Tibial nerve (tissue), 4 donors: Measurements from ENCODE around the gene PSPH. TPM values are rescaled to one million over a fixed set of nuclear protein-coding genes. Genes with fewer than 3 reads are reported as not detected.
"Not testable (repeated sequence)": the region's sequence is repeated elsewhere in the genome, so short reads cannot be mapped to it uniquely, and the experiment has no call there.

Experiments
- DNase-seq, 2 donors: peaks; one replicate each; pipeline ENCODE4 v3.0.0-alpha.2; 2019; ENCODE audit warnings: low spot score in 2 of 2
- H3K27ac ChIP-seq, 4 donors: fragments of 200-600 bp; sonication (generic) in 3 of 4; one replicate each; pipeline ENCODE4 v1.5.1; 2017 to 2019; ENCODE audit warnings: mild to moderate bottlenecking in 1 of 4
- H3K27me3 ChIP-seq, 2 donors: fragments of 200-600 bp; sonication (generic) in 1 of 2; one replicate each; pipeline versions ENCODE4 v1.5.1 to v1.6.0; 2017 to 2019
- H3K36me3 ChIP-seq, 3 donors: fragments of 200-600 bp; sonication (generic); one replicate each; pipeline ENCODE4 v1.5.1; 2018 to 2019
- H3K4me1 ChIP-seq, 4 donors: fragments of 200-600 bp; sonication (generic) in 3 of 4; one replicate each; pipeline ENCODE4 v1.5.1; 2017 to 2019
- H3K4me3 ChIP-seq, 4 donors: fragments of 200-600 bp; sonication (generic) in 3 of 4; one replicate each; pipeline ENCODE4 v1.5.1; 2017 to 2019; ENCODE audit warnings: mild to moderate bottlenecking in 1 of 4, moderate library complexity in 1 of 4
- H3K9me3 ChIP-seq, 4 donors: fragments of 200-600 bp; sonication (generic) in 3 of 4; one replicate each; pipeline ENCODE4 v1.5.1; 2017 to 2019
- CTCF ChIP-seq, 5 experiments: fragments of 200-600 bp in 3 of 5; fragments of 450-650 bp in 2 of 5; sonication (generic) in 3 of 5; IDR thresholded peaks; one replicate each; pipeline ENCODE4 v1.5.1; 2016 to 2019; ENCODE audit warnings: antibody characterized with exemption in 5 of 5, mild to moderate bottlenecking in 3 of 5, moderate library complexity in 2 of 5
- EP300 ChIP-seq, 2 donors: sonication (generic); formaldehyde crosslinking; IDR thresholded peaks; one replicate each; pipeline ENCODE4 v1.6.1; 2017; ENCODE audit warnings: antibody characterized with exemption in 2 of 2, mild to moderate bottlenecking in 1 of 2
- POLR2A ChIP-seq, 2 donors: fragments of 450-650 bp; IDR thresholded peaks; one replicate each; pipeline ENCODE4 v1.6.1; 2017; ENCODE audit warnings: antibody characterized with exemption in 2 of 2, mild to moderate bottlenecking in 2 of 2, moderate library complexity in 2 of 2
- WGBS, 2 donors: methylation state at CpG; one replicate each; pipeline ENCODE4 v1.1.5; 2018; 5-methylcytosine and 5-hydroxymethylcytosine counted together
- total RNA-seq, 4 donors: library from RNA; depleted of rRNA; stranded (reverse); fragments of >200 nt; gene quantifications; one replicate each; pipeline ENCODE4 v1.1.0, GENCODE V29; 2016

Gene PSPH
- total RNA-seq, result 10 to 100 TPM; 14.9 to 39.8 (median 25.1) TPM

GRCh38 chr7:56051339-56052191 is at the start of gene PSPH, which contains the start of gene CCT6A:
Gene PSPH (minus strand): TSS chr7:56051444. CDS start chr7:56021212, 30,232 bp downstream.
Gene CCT6A (plus strand): TSS chr7:56051765. CDS start chr7:56051849, 84 bp downstream.
- DNase-seq, result peak; percentile 94 to 95
- peaks cover 0 to 34% (median 4%) of the 10 kb centered on the region in 3 donors for H3K36me3 ChIP-seq
- H3K27ac ChIP-seq, result peak within 1 kb of the TSS; percentile 68 to 94 (median 91)
- no peaks in the 10 kb centered on the region for H3K9me3 ChIP-seq
- TF ChIP-seq POLR2A (IDR thresholded peaks at IDR 0.05) (peak; percentile 49 to 86), CTCF (IDR thresholded peaks at IDR 0.05) (no peak), EP300 (IDR thresholded peaks at IDR 0.05) (peak in 1 of 2 donors; percentile 98)
- 0% methylated on average over 37 to 90 of the region's 97 CpGs for WGBS, 2 donors
- H3K4me3 ChIP-seq, result peak within 1 kb of the TSS; percentile 70 to 100 (median 81)
- H3K4me1 ChIP-seq, result peaks cover 0 to 51% (median 8%) of the 10 kb centered on the region in 4 donors
- H3K27me3 ChIP-seq, result no peaks in the 10 kb centered on the region

GRCh38 chr7:56099653-56100052 is 48.4 kb upstream of the PSPH start:
- Histone ChIP-seq H3K4me1 (peaks cover 0 to 19% (median under 1%) of the 10 kb centered on the region in 4 donors), H3K27me3 (no peaks in the 10 kb centered on the region), H3K27ac (no peak overlapping the region), H3K9me3 (no peaks in the 10 kb centered on the region), H3K4me3 (no peak overlapping the region), H3K36me3 (peaks cover 0 to 75% (median 18%) of the 10 kb centered on the region in 3 donors)
- no peak for DNase-seq
- TF ChIP-seq EP300 (IDR thresholded peaks at IDR 0.05), result no peak
- TF ChIP-seq CTCF (IDR thresholded peaks at IDR 0.05), result no peak
- TF ChIP-seq POLR2A (IDR thresholded peaks at IDR 0.05), result no peak
- WGBS, 2 donors, result 92 to 96% methylated on average over 3 of the region's 3 CpGs

GRCh38 chr7:56098187-56099008 is 47.2 kb upstream of the PSPH start:
- peaks cover 0 to 65% (median 18%) of the 10 kb centered on the region in 3 donors for H3K36me3 ChIP-seq
- H3K9me3 ChIP-seq, H3K27ac ChIP-seq, DNase-seq, H3K4me3 ChIP-seq, H3K27me3 ChIP-seq: not testable (repeated sequence)
- 90 to 92% methylated on average over 8 of the region's 8 CpGs for WGBS, 2 donors
- peaks cover 0 to 12% (median 0%) of the 10 kb centered on the region in 4 donors for H3K4me1 ChIP-seq

GRCh38 chr7:56097700-56098099 is 46.5 kb upstream of the PSPH start:
- H3K4me3 ChIP-seq, result no peak overlapping the region
- no peaks in the 10 kb centered on the region for H3K9me3 ChIP-seq
- H3K36me3 ChIP-seq, result peaks cover 0 to 58% (median 15%) of the 10 kb centered on the region in 3 donors
- TF ChIP-seq POLR2A (IDR thresholded peaks at IDR 0.05) (no peak), EP300 (IDR thresholded peaks at IDR 0.05) (peak in 1 of 2 donors; percentile 46), CTCF (IDR thresholded peaks at IDR 0.05) (no peak)
- no peaks in the 10 kb centered on the region for H3K27me3 ChIP-seq
- WGBS, 2 donors, result 48 to 69% methylated on average over 5 of the region's 5 CpGs
- DNase-seq, result peak; percentile 43 to 63
- H3K4me1 ChIP-seq, result peaks cover 0 to 19% (median 3%) of the 10 kb centered on the region in 4 donors
- H3K27ac ChIP-seq, result no peak overlapping the region

GRCh38 chr7:56092789-56093531 is 41.7 kb upstream of the PSPH start, which contains the start of gene PHKG1:
Gene PHKG1 (minus strand): TSS chr7:56092952. CDS start chr7:56088941, 4,011 bp downstream.
- TF ChIP-seq POLR2A (IDR thresholded peaks at IDR 0.05), result no peak
- TF ChIP-seq CTCF (IDR thresholded peaks at IDR 0.05), result peak in 3 of 5 experiments; percentile 24 to 49 (median 28)
- peak; percentile 23 to 24 for TF ChIP-seq EP300 (IDR thresholded peaks at IDR 0.05)

GRCh38 chr7:56092388-56092787 is 41.1 kb upstream of the PSPH start:
- not testable (repeated sequence) for H3K4me3 ChIP-seq, H3K9me3 ChIP-seq

More at GRCh38 chr7:56092789-56093531, 41.7 kb upstream of the PSPH start, which contains the start of gene PHKG1:
- Histone ChIP-seq H3K4me1 (peaks cover 0 to 29% (median 13%) of the 10 kb centered on the region in 4 donors), H3K9me3 (no peaks in the 10 kb centered on the region), H3K27me3 (no peaks in the 10 kb centered on the region), H3K27ac (peak within 1 kb of the TSS in 2 of 4 donors; percentile 21 to 48), H3K4me3 (no peak within 1 kb of the TSS), H3K36me3 (peaks cover 0 to 37% (median 0%) of the 10 kb centered on the region in 3 donors)
- DNase-seq, result peak; percentile 56 to 64
- 36 to 45% methylated on average over 19 of the region's 19 CpGs for WGBS, 2 donors

More at GRCh38 chr7:56092388-56092787, 41.1 kb upstream of the PSPH start:
- peak overlapping the region in 2 of 4 donors; percentile 21 to 48 for H3K27ac ChIP-seq
- peaks cover 0 to 24% (median 13%) of the 10 kb centered on the region in 4 donors for H3K4me1 ChIP-seq
- not testable (repeated sequence) for H3K27me3 ChIP-seq, DNase-seq
- 59 to 63% methylated on average over 6 of the region's 6 CpGs for WGBS, 2 donors
- H3K36me3 ChIP-seq, result peaks cover 0 to 36% (median 0%) of the 10 kb centered on the region in 3 donors
